ENCODE data around the gene MAPKAP1. TPM values are rescaled to one million over a fixed set of nuclear protein-coding genes. Genes with fewer than 3 reads are reported as not detected.

The MAPKAP1 gene
- total and polyA plus RNA-seq, 9 of the 15 experiments (the other 6 are each of a cell fraction or from before 2014, with no cell fraction given), result 2.6 to 82.1 (median 61.1) TPM

- Histone ChIP-seq H3K4me1 (replicated peaks in 1 of 2; ENCODE audit: control insufficient read depth in 2 of 2, insufficient read depth in 2 of 2, low read length in 2 of 2) (peaks cover 9 to 49% of the 10 kb centered on the region in 2 experiments; a peak in 4 of 5 replicates), H2AFZ (ENCODE audit: low read depth, low read length) (peak overlapping the region; percentile 99), H3K27ac (ENCODE audit: extremely low read depth, low read depth, low read length) (peak overlapping the region; percentile 32; the same call in 2 of the 3 replicates), H3K79me2 (ENCODE audit: control insufficient read depth, insufficient read depth, low read length) (no peaks in the 10 kb centered on the region), H3K9me3 (replicated peaks; ENCODE audit: control insufficient read depth, insufficient read depth, low read depth, low read length) (no peaks in the 10 kb centered on the region), H3K9ac (ENCODE audit: insufficient read depth in 1 of 2, low read depth in 2 of 2, low read length in 2 of 2) (no peak overlapping the region; a peak in 1 of 4 replicates), H4K20me1 (replicated peaks; ENCODE audit: control insufficient read depth, insufficient read depth, low read length) (no peaks in the 10 kb centered on the region), H3K9me1 (ENCODE audit: control insufficient read depth, insufficient read depth, low read length) (no peaks in the 10 kb centered on the region), H3K27me3 (ENCODE audit: control insufficient read depth in 2 of 2, insufficient read depth in 2 of 2, low read length in 2 of 2) (no peaks in the 10 kb centered on the region), H3K4me3 (no peak overlapping the region), H3K36me3 (ENCODE audit: control insufficient read depth, insufficient read depth, low read length) (no peaks in the 10 kb centered on the region), H3K4me2 (ENCODE audit: insufficient read depth, low read length) (no peak overlapping the region)
- ChIA-PET CTCF (ENCODE audit: low intra/inter-chr PET ratio) (no interaction called here), POLR2A (interaction anchor here (0.5 kb wide), 1 partner anchor 988 kb away, joined by 3 read pairs; no protein-coding TSS in a partner anchor)
- BruUV-seq (replicated peaks), result no TSS peak
- intact Hi-C loops (cut with micrococcal nuclease) (loop anchor here (5.0 kb wide), 2 partner anchors 46 to 111 kb away; no protein-coding TSS in a partner anchor), in situ Hi-C loops (cut with MboI) (no loop called here)
- WGBS (ENCODE audit: insufficient coverage, low coverage, missing lambda C conversion rate), result 65% methylated on average over 14 of the region's 14 CpGs
- FAIRE-seq (no peak), DNase-seq (ENCODE audit: extremely low read depth in 1 of 4, low spot score in 3 of 4) (no peak), ATAC-seq (no peak)
- no peak for TF ChIP-seq SIN3B (IDR thresholded peaks at IDR 0.05; ENCODE audit: low read depth)
- TF ChIP-seq ZBTB2 (IDR thresholded peaks at IDR 0.05), result no peak
- TF ChIP-seq FOXK2 (conservative IDR thresholded peaks at IDR 0.05 in 1 of 2, IDR thresholded peaks at IDR 0.05 in 1 of 2; ENCODE audit: low read depth in 2 of 2), result no peak
- TF ChIP-seq MYNN (IDR thresholded peaks at IDR 0.05), result no peak
- TF ChIP-seq MYNN (CRISPR knock-in tag; IDR thresholded peaks at IDR 0.05), result no peak
- TF ChIP-seq ZNF224 (CRISPR knock-in tag; IDR thresholded peaks at IDR 0.05), result no peak
- TF ChIP-seq ESRRB (CRISPR knock-in tag; IDR thresholded peaks at IDR 0.05; ENCODE audit: borderline replicate concordance), result no peak
- no peak for TF ChIP-seq TBL1XR1 (IDR thresholded peaks at IDR 0.05; ENCODE audit: low read length in 2 of 2)
- TF ChIP-seq ID3 (CRISPR knock-in tag; IDR thresholded peaks at IDR 0.05), result no peak
- TF ChIP-seq ID3 (tag; IDR thresholded peaks at IDR 0.05), result peak; percentile 95
- no peak for TF ChIP-seq SP2 (IDR thresholded peaks at IDR 0.05; ENCODE audit: extremely low read depth, low read depth, low read length, poor library complexity, severe bottlenecking)
- no peak for TF ChIP-seq TSC22D4 (tag; IDR thresholded peaks at IDR 0.05)
- TF ChIP-seq, protein P1, sequence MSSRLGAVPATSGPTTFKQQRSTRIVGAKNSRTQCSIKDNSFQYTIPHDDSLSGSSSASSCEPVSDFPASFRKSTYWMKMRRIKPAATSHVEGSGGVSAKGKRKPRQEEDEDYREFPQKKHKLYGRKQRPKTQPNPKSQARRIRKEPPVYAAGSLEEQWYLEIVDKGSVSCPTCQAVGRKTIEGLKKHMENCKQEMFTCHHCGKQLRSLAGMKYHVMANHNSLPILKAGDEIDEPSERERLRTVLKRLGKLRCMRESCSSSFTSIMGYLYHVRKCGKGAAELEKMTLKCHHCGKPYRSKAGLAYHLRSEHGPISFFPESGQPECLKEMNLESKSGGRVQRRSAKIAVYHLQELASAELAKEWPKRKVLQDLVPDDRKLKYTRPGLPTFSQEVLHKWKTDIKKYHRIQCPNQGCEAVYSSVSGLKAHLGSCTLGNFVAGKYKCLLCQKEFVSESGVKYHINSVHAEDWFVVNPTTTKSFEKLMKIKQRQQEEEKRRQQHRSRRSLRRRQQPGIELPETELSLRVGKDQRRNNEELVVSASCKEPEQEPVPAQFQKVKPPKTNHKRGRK (tag; IDR thresholded peaks at IDR 0.05), result no peak
- TF ChIP-seq DMBX1 (CRISPR knock-in tag; IDR thresholded peaks at IDR 0.05; ENCODE audit: borderline replicate concordance), result peak; percentile 79; the same call in 1 of the 2 replicates
- TF ChIP-seq HDAC8 (tag; IDR thresholded peaks at IDR 0.05), result peak; percentile 86; the same call in 1 of the 2 replicates
- TF ChIP-seq HEY1 (CRISPR knock-in tag; IDR thresholded peaks at IDR 0.05; ENCODE audit: borderline replicate concordance), result no peak
- TF ChIP-seq BMI1 (IDR thresholded peaks at IDR 0.05; ENCODE audit: low read length), result no peak
- peak; percentile 59; the same call in 1 of the 2 replicates for TF ChIP-seq PTRF (tag; IDR thresholded peaks at IDR 0.05)
- TF ChIP-seq NR2C1 (IDR thresholded peaks at IDR 0.05), result no peak
- peak; percentile 53; the same call in 1 of the 2 replicates for TF ChIP-seq NR2C1 (tag; IDR thresholded peaks at IDR 0.05)
- no peak for TF ChIP-seq RBM14 (IDR thresholded peaks at IDR 0.05; ENCODE audit: borderline replicate concordance, insufficient read depth, low read depth, low read length)
Observed at GRCh38 chr9:125425901-125426515, 281.0 kb downstream of the MAPKAP1 start.

Data from K562 (cell line).